ENCODE measurements around the gene CASP3. TPM values are rescaled to one million over a fixed set of nuclear protein-coding genes. Genes with fewer than 3 reads are reported as not detected.

Gene CASP3
- total and polyA plus RNA-seq, 12 donors = 8.5 to 44.5 (median 19.4) TPM

- Histone ChIP-seq H3K27me3 (no peaks in the 10 kb centered on the region), H3K4me3 (peak overlapping the region; percentile 27 to 96 (median 52)), H3K4me1 (replicated peaks in 1 of 2) (peaks cover 35 to 40% of the 10 kb centered on the region in 2 donors), H3K9me3 (replicated peaks in 1 of 3) (no peaks in the 10 kb centered on the region), H3K36me3 (replicated peaks in 1 of 2) (no peaks in the 10 kb centered on the region), H3K27ac (peak overlapping the region in 4 of 5 donors; percentile 64 to 98 (median 82))
- peak in 6 of 7 donors; percentile 36 to 73 (median 52) for DNase-seq
- TF ChIP-seq POLR2A (IDR thresholded peaks at IDR 0.05) (no peak), CTCF (IDR thresholded peaks at IDR 0.05) (no peak)
- intact Hi-C loops (cut with DNase I) = loop anchor here in 1 of 2 donors (5.0 kb wide), 1 partner anchor 82 kb away; the partner anchor contains the start of gene CENPU
- 27 to 31% (median 31%) methylated on average over 21 of the region's 21 CpGs for WGBS, 4 donors
Observed at GRCh38 chr4:184649971-184650855, 966 bp upstream of the CASP3 start.

- Histone ChIP-seq H3K9me3 (replicated peaks in 1 of 3) (no peaks in the 10 kb centered on the region), H3K4me1 (replicated peaks in 1 of 2) (peaks cover 35 to 45% of the 10 kb centered on the region in 2 donors), H3K27ac (peak overlapping the region; percentile 94 to 99 (median 98)), H3K36me3 (replicated peaks in 1 of 2) (no peaks in the 10 kb centered on the region), H3K4me3 (peak overlapping the region; percentile 44 to 96 (median 91)), H3K27me3 (no peaks in the 10 kb centered on the region)
- intact Hi-C loops (cut with DNase I) = loop anchor here in 1 of 2 donors (5.0 kb wide), 1 partner anchor 84 kb away; the partner anchor contains the start of gene CENPU
- DNase-seq = peak; percentile 59 to 78 (median 75)
- WGBS, 4 donors = 0 to 1% (median 0%) methylated on average over 17 to 52 of the region's 52 CpGs
- TF ChIP-seq CTCF (IDR thresholded peaks at IDR 0.05) = no peak
- peak in 1 of 2 donors; percentile 11 for TF ChIP-seq POLR2A (IDR thresholded peaks at IDR 0.05)
Observed at GRCh38 chr4:184648313-184649025, 778 bp downstream of the CASP3 start.

- intact Hi-C loops (cut with DNase I) = loop anchor here in 1 of 2 donors (5.0 kb wide), 1 partner anchor 84 kb away; the partner anchor contains the start of gene CENPU
- Histone ChIP-seq H3K4me3 (peak overlapping the region in 3 of 4 donors; percentile 90 to 96 (median 92)), H3K36me3 (replicated peaks in 1 of 2) (no peaks in the 10 kb centered on the region), H3K27ac (peak overlapping the region; percentile 94 to 99 (median 98)), H3K9me3 (replicated peaks in 1 of 3) (no peaks in the 10 kb centered on the region), H3K4me1 (replicated peaks in 1 of 2) (peaks cover 35 to 45% of the 10 kb centered on the region in 2 donors), H3K27me3 (no peaks in the 10 kb centered on the region)
- TF ChIP-seq POLR2A (IDR thresholded peaks at IDR 0.05) (no peak), CTCF (IDR thresholded peaks at IDR 0.05) (no peak)
- DNase-seq = peak in 1 of 7 donors; percentile 27
- 1 to 4% (median 3%) methylated on average over 6 of the region's 6 CpGs for WGBS, 4 donors
Observed at GRCh38 chr4:184648054-184648312, 1.3 kb downstream of the CASP3 start.

Data from adrenal gland (tissue), 12 donors.